Liver (tissue), 3 donors: ENCODE results near the gene ZNF14.

Source experiments
- CTCF ChIP-seq: fragments of 150-350 bp; IDR thresholded peaks from 2 replicates; pipeline ENCODE4 v1.5.1; 2017; ENCODE audit warnings: improper control_type of control experiment, low read depth, low read length; ENCODE audit not compliant: missing input control
- FOXA2 ChIP-seq: IDR thresholded peaks from 2 replicates; pipeline ENCODE4 v1.6.1; 2016; ENCODE audit warnings: antibody characterized with exemption
- JUND ChIP-seq, 2 donors: IDR thresholded peaks; 2 replicates each; pipeline ENCODE4 v1.6.1; 2016; ENCODE audit warnings: antibody characterized with exemption in 2 of 2
- NR2F2 ChIP-seq: IDR thresholded peaks from 2 replicates; pipeline ENCODE4 v1.6.1; 2016; ENCODE audit warnings: antibody characterized with exemption
- RAD21 ChIP-seq, 2 donors: IDR thresholded peaks; 2 replicates each; pipeline ENCODE4 v1.6.1; 2016; ENCODE audit warnings: antibody characterized with exemption in 2 of 2, mild to moderate bottlenecking in 2 of 2
- REST ChIP-seq: IDR thresholded peaks from 2 replicates; pipeline ENCODE4 v1.6.1; 2016; ENCODE audit warnings: antibody characterized with exemption, mild to moderate bottlenecking
- ZBTB33 ChIP-seq: IDR thresholded peaks from 2 replicates; pipeline ENCODE4 v1.6.1; 2016; ENCODE audit warnings: antibody characterized with exemption
- donor health status: healthy.
- donor health status: healthy.

GRCh38 chr19:19662344-19662743 lies 70.6 kb downstream of the ZNF14 start:
- TF ChIP-seq JUND (IDR thresholded peaks at IDR 0.05) (no peak), REST (no peak), CTCF (no peak), ZBTB33 (no peak), RAD21 (IDR thresholded peaks at IDR 0.05) (no peak), NR2F2 (no peak), FOXA2 (no peak)
